G401 (cell line): ENCODE data around the gene GPS1. TPM values are rescaled to one million over a fixed set of nuclear protein-coding genes. Genes with fewer than 3 reads are reported as not detected.
"Not testable (repeated sequence)": the region's sequence is repeated elsewhere in the genome, so short reads cannot be mapped to it uniquely, and the experiment has no call there.

Experiments
- DNase-seq: peaks from one replicate; pipeline ENCODE4 v3.0.0-alpha.2; 2015; ENCODE audit warnings: low spot score
- in situ Hi-C: cut with HindIII; loops from 2 replicates; pipeline ENCODE4 v1.10.0; 2016; ENCODE audit warnings: low sequenced_read_pairs, mixed read lengths
- total RNA-seq: library from RNA; depleted of rRNA; stranded (reverse); fragments of >200 nt; shearing (Covaris generic); gene quantifications from 2 replicates; pipeline ENCODE4 v1.2.3, GENCODE V29; 2014

GPS1 gene
- total RNA-seq, 1 experiment from 2014 or later: 153 TPM

- in situ Hi-C loops: no loop called here
- DNase-seq: no peak
Observed at GRCh38 chr17:82037889-82038195, 13.9 kb upstream of the GPS1 start.

- DNase-seq, in situ Hi-C loops: not testable (repeated sequence)
Observed at GRCh38 chr17:82038796-82039409, 12.8 kb upstream of the GPS1 start.

- DNase-seq: no peak
- in situ Hi-C loops: no loop called here
Observed at GRCh38 chr17:82039695-82040299, 11.9 kb upstream of the GPS1 start.

GRCh38 chr17:82041144-82041814 lies 10.4 kb upstream of the GPS1 start:
- DNase-seq: no peak
- in situ Hi-C loops: no loop called here

GRCh38 chr17:82042649-82043048 lies 9.0 kb upstream of the GPS1 start:
- in situ Hi-C loops: no loop called here
- DNase-seq: no peak

GRCh38 chr17:82043507-82043906 lies 8.2 kb upstream of the GPS1 start:
- DNase-seq: no peak
- in situ Hi-C loops: no loop called here

- in situ Hi-C loops: no loop called here
- DNase-seq: no peak
Observed at GRCh38 chr17:82045936-82046484, 5.7 kb upstream of the GPS1 start.

GRCh38 chr17:82046903-82047302 lies 4.8 kb upstream of the GPS1 start:
- in situ Hi-C loops: no loop called here
- no peak for DNase-seq

GRCh38 chr17:82047379-82047778 lies 4.3 kb upstream of the GPS1 start:
- in situ Hi-C loops: no loop called here
- no peak for DNase-seq

- in situ Hi-C loops: no loop called here
- DNase-seq: no peak
Observed at GRCh38 chr17:82047914-82048570, 3.7 kb upstream of the GPS1 start.

- in situ Hi-C loops: no loop called here
- DNase-seq: no peak
Observed at GRCh38 chr17:82048571-82048971, 3.1 kb upstream of the GPS1 start.

- no peak for DNase-seq
- in situ Hi-C loops: no loop called here
Observed at GRCh38 chr17:82049106-82049505, 2.6 kb upstream of the GPS1 start.

GRCh38 chr17:82049521-82049971 lies 2.2 kb upstream of the GPS1 start:
- in situ Hi-C loops: no loop called here
- DNase-seq: no peak

GRCh38 chr17:82050152-82050760 lies 1.4 kb upstream of the GPS1 start:
- in situ Hi-C loops: no loop called here
- DNase-seq: no peak

GRCh38 chr17:82050761-82051641 lies 697 bp upstream of the GPS1 start:
- in situ Hi-C loops: no loop called here
- no peak for DNase-seq

- in situ Hi-C loops: no loop called here
- DNase-seq: no peak
Observed at GRCh38 chr17:82052638-82053059, 951 bp downstream of the GPS1 start.

- in situ Hi-C loops: no loop called here
- no peak for DNase-seq
Observed at GRCh38 chr17:82053130-82053529, 1.4 kb downstream of the GPS1 start.

- in situ Hi-C loops: no loop called here
Observed at GRCh38 chr17:82053556-82054263, 2.0 kb downstream of the GPS1 start.

More at GRCh38 chr17:82053556-82054263, 2.0 kb downstream of the GPS1 start:
- no peak for DNase-seq
